HepG2 (cell line): ENCODE data around the gene DDX20. TPM values are rescaled to one million over a fixed set of nuclear protein-coding genes. Genes with fewer than 3 reads are reported as not detected.
A peak's percentile ranks its signal among the peaks of the same experiment; 100 is the strongest.

Experiments
- FOSL1 ChIP-seq: sonication (generic); formaldehyde crosslinking; IDR thresholded peaks from 2 replicates; pipeline ENCODE4 v1.9.0; 2021; ENCODE audit warnings: missing genetic modification reagents, borderline replicate concordance
- KDM6A ChIP-seq: IDR thresholded peaks from 2 replicates; pipeline ENCODE4 v1.6.1; 2016; ENCODE audit warnings: low read depth
- MBD4 ChIP-seq: IDR thresholded peaks from 2 replicates; pipeline ENCODE4 v1.6.1; 2012; ENCODE audit warnings: low read length, inconsistent platforms, borderline replicate concordance
- ONECUT2 ChIP-seq: sonication (generic); formaldehyde crosslinking; IDR thresholded peaks from 2 replicates; pipeline ENCODE4 v1.4.0; 2020; ENCODE audit warnings: missing genetic modification reagents
- REPIN1 ChIP-seq: sonication (generic); formaldehyde crosslinking; IDR thresholded peaks from 2 replicates; pipeline ENCODE4 v1.8.0; 2022; ENCODE audit warnings: missing genetic modification reagents, low read depth, mild to moderate bottlenecking, borderline replicate concordance
- REXO4 ChIP-seq: sonication (generic); formaldehyde crosslinking; IDR thresholded peaks from 2 replicates; pipeline ENCODE4 v1.8.0; 2022; ENCODE audit warnings: missing genetic modification reagents, mild to moderate bottlenecking, borderline replicate concordance
- RNF2 ChIP-seq: fragments of 450-650 bp; conservative IDR thresholded peaks from 2 replicates; pipeline ENCODE4 v1.6.1; 2016; ENCODE audit warnings: low read depth
- SMAD3 ChIP-seq: sonication (generic); formaldehyde crosslinking; IDR thresholded peaks from 2 replicates; pipeline ENCODE4 v1.4.0; 2020; ENCODE audit warnings: missing genetic modification reagents
- SOX13 ChIP-seq, 3 experiments: fragments of 450-650 bp in 1 of 3; sonication (generic) in 1 of 3; formaldehyde crosslinking in 1 of 3; IDR thresholded peaks in 2 of 3; conservative IDR thresholded peaks in 1 of 3; 2 replicates each; pipeline versions ENCODE4 v1.5.0 to v1.6.1; 2016 to 2020; ENCODE audit warnings: antibody characterized with exemption in 1 of 3, mild to moderate bottlenecking in 1 of 3, missing compliant biosample characterization in 1 of 3, missing genetic modification reagents in 1 of 3, moderate library complexity in 1 of 3
- TOPORS ChIP-seq: sonication (generic); formaldehyde crosslinking; IDR thresholded peaks from 2 replicates; pipeline ENCODE4 v1.8.0; 2023; ENCODE audit warnings: mild to moderate bottlenecking, missing genetic modification reagents
- TSC22D2 ChIP-seq: sonication (generic); formaldehyde crosslinking; IDR thresholded peaks from 2 replicates; pipeline ENCODE4 v1.5.1; 2020; ENCODE audit warnings: missing genetic modification reagents, mild to moderate bottlenecking, borderline replicate concordance
- ZNF251 ChIP-seq: sonication (generic); formaldehyde crosslinking; IDR thresholded peaks from 2 replicates; pipeline ENCODE4 v1.9.0; 2021; ENCODE audit warnings: mild to moderate bottlenecking, missing genetic modification reagents
- ZNF260 ChIP-seq: sonication (generic); formaldehyde crosslinking; IDR thresholded peaks from 2 replicates; pipeline ENCODE4 v1.4.0; 2020; ENCODE audit warnings: missing genetic modification reagents, low read depth, mild to moderate bottlenecking, borderline replicate concordance
- polyA plus RNA-seq, 8 experiments: library from polyadenylated mRNA; depleted of rRNA in 3 of 8; stranded (reverse) in 7 of 8; unstranded in 1 of 8; fragments of >200 nt; fragmentation: Illumina TruSeq in 4 of 8; extraction: Trizol in 4 of 8; gene quantifications; 2 replicates each; pipeline versions ENCODE4 v1.2.1 to v1.2.3, GENCODE V29; 2011 to 2016; ENCODE audit warnings: low read depth in 4 of 8, missing spikeins in 1 of 8, mixed read lengths in 1 of 8; ENCODE audit not compliant: insufficient read depth in 1 of 8
- total RNA-seq, 5 experiments: library from RNA; depleted of rRNA; stranded (reverse); fragments of >200 nt; fragmentation: Illumina TruSeq; extraction: Trizol; gene quantifications; 2 replicates each; pipeline ENCODE4 v1.2.3, GENCODE V29; 2016; ENCODE audit warnings: low read depth in 1 of 5
- TF ChIP-seq, protein P1 (sequence below): sonication (generic); formaldehyde crosslinking; IDR thresholded peaks from 2 replicates; pipeline ENCODE4 v1.4.0; 2020; ENCODE audit warnings: low read depth, mild to moderate bottlenecking, missing genetic modification reagents
- TF ChIP-seq, protein P2 (sequence below): sonication (generic); formaldehyde crosslinking; IDR thresholded peaks from 2 replicates; pipeline ENCODE4 v1.4.0; 2020; ENCODE audit warnings: missing genetic modification reagents

Gene DDX20
- total and polyA plus RNA-seq, 2 of the 13 experiments (the other 11 are each of a cell fraction or from before 2014, with no cell fraction given): 4.0 to 14.3 TPM

DNA sequence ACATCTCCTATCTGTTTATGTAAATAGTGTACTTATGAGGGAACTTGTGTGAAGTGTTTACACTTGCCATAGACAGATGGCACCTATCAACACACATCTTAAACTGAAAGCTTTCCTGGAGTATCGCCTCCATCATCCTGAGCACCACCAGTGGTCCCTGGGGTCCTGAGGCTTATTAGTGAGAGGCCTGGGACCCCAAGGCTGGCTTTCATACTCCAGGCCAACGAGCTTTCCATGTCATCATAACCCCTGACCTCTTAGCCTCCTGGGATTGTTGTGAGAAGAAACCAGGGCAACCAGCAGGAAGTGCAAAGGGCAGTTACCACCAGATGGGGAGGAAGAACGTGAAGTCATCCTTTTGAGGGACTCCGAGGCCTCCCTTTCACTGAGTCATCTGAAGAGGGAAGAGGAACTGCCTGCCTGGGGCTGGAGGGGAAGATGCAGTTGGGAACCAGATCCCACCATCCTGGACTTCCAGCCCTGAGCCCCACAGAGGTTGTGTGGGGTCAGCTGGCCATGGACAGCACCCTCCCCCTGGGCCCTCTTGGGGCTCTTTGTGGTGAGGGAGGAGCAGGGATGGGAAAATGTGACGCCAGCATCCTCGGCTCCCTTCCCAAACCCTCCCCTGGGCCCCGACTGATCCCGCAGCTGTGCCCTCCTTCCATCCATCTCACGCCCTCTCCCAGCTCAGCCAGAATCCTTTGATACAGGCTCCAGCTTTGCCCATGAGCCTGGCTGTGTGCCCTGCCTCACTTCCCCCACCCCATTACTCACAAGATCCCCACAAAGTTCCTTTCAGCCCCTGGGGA is 22.3 kb upstream of the DDX20 start (continued):
- TF ChIP-seq, protein P1, sequence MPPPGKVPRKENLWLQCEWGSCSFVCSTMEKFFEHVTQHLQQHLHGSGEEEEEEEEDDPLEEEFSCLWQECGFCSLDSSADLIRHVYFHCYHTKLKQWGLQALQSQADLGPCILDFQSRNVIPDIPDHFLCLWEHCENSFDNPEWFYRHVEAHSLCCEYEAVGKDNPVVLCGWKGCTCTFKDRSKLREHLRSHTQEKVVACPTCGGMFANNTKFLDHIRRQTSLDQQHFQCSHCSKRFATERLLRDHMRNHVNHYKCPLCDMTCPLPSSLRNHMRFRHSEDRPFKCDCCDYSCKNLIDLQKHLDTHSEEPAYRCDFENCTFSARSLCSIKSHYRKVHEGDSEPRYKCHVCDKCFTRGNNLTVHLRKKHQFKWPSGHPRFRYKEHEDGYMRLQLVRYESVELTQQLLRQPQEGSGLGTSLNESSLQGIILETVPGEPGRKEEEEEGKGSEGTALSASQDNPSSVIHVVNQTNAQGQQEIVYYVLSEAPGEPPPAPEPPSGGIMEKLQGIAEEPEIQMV (CRISPR knock-in tag): 0 out of 2 replicates have a peak, but pooled peaks have one; percentile 29
- TF ChIP-seq SOX13 (IDR thresholded peaks at IDR 0.05) (no peak), SOX13 (CRISPR knock-in tag; conservative IDR thresholded peaks at IDR 0.05 in 1 of 2, IDR thresholded peaks at IDR 0.05 in 1 of 2) (peak in 1 of 2 experiments; percentile 43; a peak in 1 of 4 replicates), KDM6A (CRISPR knock-in tag) (0 out of 2 replicates have a peak, but pooled peaks have one; percentile 47), REPIN1 (CRISPR knock-in tag) (no peak), ZNF260 (no peak), TSC22D2 (CRISPR knock-in tag) (no peak), RNF2 (no peak), TOPORS (CRISPR knock-in tag) (no peak), SMAD3 (0 out of 2 replicates have a peak, but pooled peaks have one; percentile 39), ZNF251 (CRISPR knock-in tag) (no peak), ONECUT2 (CRISPR knock-in tag) (no peak), REXO4 (CRISPR knock-in tag) (no peak), FOSL1 (no peak), MBD4 (no peak)
- TF ChIP-seq, protein P2, sequence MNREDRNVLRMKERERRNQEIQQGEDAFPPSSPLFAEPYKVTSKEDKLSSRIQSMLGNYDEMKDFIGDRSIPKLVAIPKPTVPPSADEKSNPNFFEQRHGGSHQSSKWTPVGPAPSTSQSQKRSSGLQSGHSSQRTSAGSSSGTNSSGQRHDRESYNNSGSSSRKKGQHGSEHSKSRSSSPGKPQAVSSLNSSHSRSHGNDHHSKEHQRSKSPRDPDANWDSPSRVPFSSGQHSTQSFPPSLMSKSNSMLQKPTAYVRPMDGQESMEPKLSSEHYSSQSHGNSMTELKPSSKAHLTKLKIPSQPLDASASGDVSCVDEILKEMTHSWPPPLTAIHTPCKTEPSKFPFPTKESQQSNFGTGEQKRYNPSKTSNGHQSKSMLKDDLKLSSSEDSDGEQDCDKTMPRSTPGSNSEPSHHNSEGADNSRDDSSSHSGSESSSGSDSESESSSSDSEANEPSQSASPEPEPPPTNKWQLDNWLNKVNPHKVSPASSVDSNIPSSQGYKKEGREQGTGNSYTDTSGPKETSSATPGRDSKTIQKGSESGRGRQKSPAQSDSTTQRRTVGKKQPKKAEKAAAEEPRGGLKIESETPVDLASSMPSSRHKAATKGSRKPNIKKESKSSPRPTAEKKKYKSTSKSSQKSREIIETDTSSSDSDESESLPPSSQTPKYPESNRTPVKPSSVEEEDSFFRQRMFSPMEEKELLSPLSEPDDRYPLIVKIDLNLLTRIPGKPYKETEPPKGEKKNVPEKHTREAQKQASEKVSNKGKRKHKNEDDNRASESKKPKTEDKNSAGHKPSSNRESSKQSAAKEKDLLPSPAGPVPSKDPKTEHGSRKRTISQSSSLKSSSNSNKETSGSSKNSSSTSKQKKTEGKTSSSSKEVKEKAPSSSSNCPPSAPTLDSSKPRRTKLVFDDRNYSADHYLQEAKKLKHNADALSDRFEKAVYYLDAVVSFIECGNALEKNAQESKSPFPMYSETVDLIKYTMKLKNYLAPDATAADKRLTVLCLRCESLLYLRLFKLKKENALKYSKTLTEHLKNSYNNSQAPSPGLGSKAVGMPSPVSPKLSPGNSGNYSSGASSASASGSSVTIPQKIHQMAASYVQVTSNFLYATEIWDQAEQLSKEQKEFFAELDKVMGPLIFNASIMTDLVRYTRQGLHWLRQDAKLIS (CRISPR knock-in tag): no peak
